HL-60 (cell line): Measurements from ENCODE around the gene ETHE1.
A peak's percentile ranks its signal among the peaks of the same experiment; 100 is the strongest.

Experiments used
- DNase-seq, 2 experiments: peaks; one replicate each; pipeline ENCODE4 v3.0.0-alpha.2; 2010 to 2020; ENCODE audit warnings: low read depth in 1 of 2, low spot score in 1 of 2
- H3K27ac ChIP-seq: fragments of 250-450 bp; sonication (Bioruptor Pico); replicated peaks from 2 replicates; pipeline ENCODE4 v1.5.1; 2020; ENCODE audit warnings: mild to moderate bottlenecking, moderate library complexity
- H3K27me3 ChIP-seq: fragments of 250-450 bp; sonication (Bioruptor Pico); 2 replicates; pipeline ENCODE4 v1.5.1; 2021; ENCODE audit warnings: mild to moderate bottlenecking, moderate library complexity; ENCODE audit not compliant: insufficient read depth, poor library complexity, severe bottlenecking
- H3K4me3 ChIP-seq: replicated peaks from 2 replicates; pipeline ENCODE4 v1.5.1; 2011; ENCODE audit warnings: mild to moderate bottlenecking, control low read depth, low read length; ENCODE audit not compliant: insufficient read depth
- GABPA ChIP-seq: IDR thresholded peaks from 2 replicates; pipeline ENCODE4 v1.6.1; 2012; ENCODE audit warnings: low read depth
- POLR2AphosphoS5 ChIP-seq: IDR thresholded peaks from 2 replicates; pipeline ENCODE4 v1.6.1; 2012; ENCODE audit warnings: low read depth
- SPI1 ChIP-seq: IDR thresholded peaks from 2 replicates; pipeline ENCODE4 v1.6.1; 2012; ENCODE audit warnings: low read depth, mild to moderate bottlenecking, borderline replicate concordance
- long read RNA-seq: library from polyadenylated mRNA; unstranded; transcript quantifications from one replicate; pipeline ENCODE4 v2.0.0, GENCODE V29; 2020
- TF ChIP-seq, protein P1 (sequence below): IDR thresholded peaks from one replicate; pipeline ENCODE4 v1.5.1; 2011; ENCODE audit warnings: low read length, control low read depth, inconsistent platforms; ENCODE audit not compliant: insufficient read depth
- TF ChIP-seq, protein P2 (sequence below): IDR thresholded peaks from 2 replicates; pipeline ENCODE4 v1.6.1; 2012; ENCODE audit warnings: low read depth; ENCODE audit not compliant: insufficient replicate concordance

ETHE1 gene, protein sequence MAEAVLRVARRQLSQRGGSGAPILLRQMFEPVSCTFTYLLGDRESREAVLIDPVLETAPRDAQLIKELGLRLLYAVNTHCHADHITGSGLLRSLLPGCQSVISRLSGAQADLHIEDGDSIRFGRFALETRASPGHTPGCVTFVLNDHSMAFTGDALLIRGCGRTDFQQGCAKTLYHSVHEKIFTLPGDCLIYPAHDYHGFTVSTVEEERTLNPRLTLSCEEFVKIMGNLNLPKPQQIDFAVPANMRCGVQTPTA
- long read RNA-seq, transcript ETHE1-201 (7 exons, 963 nt) = major isoform, 25 of 32 reads
- long read RNA-seq, partial matches to known transcripts = 0 of 32 reads
- long read RNA-seq, other reads (novel, unspliced or antisense) = 3 of 32 reads

DNA sequence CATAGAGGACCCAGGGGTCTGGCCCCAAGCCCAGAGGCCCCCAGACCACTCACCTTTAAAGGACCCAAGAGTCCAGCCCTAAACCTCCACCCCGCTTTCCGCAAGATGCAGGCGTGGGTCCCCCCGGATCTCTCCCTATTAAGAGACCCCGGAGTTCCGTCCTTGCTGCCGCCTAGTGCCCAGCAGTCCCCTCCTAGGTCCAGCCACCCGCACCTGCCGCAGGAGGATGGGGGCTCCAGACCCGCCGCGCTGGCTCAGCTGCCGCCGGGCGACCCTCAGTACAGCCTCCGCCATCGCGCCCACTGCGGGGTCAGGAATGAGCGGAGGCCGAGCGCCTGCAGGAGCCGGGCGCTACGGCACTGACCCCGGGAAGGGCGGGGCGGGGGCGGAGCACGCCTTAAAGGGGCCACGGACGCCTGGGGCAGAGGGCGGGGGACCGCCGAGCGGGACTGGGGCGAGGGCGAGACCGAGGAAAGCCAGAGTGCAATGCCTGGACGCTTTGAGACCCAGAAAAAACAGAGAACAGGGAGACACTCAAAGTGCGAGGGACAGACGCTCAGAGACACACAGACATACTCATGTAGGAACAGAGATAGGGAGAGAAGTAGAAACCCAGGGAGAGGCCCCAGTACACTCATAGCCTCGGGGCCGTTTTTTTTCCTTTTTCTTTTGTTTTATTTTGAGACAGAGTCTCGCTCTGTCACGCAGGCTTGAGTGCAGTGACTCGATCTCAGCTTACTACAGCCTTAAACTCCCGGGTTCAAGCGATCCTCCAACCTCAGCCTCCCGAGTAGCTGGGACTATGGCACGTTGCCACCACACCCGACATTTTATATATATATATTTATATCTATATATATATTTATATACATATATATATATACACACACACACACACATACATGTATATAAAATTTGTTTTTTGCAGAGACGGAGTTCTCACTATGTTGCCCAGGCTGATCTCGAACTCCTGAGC is at the start of gene ETHE1:
TSS of gene ETHE1 (minus strand) at position 318 of the 976 bp plus-strand sequence. CDS start at position 294, 24 bp downstream.
- Histone ChIP-seq H3K27ac (peak within 1 kb of the TSS; percentile 49), H3K4me3 (peak within 1 kb of the TSS; percentile 93), H3K27me3 (no peaks in the 10 kb centered on the region)
- DNase-seq = peak; percentile 41 to 75
- TF ChIP-seq POLR2AphosphoS5 = no peak; the same call in 1 of the 2 replicates
- TF ChIP-seq, protein P1, sequence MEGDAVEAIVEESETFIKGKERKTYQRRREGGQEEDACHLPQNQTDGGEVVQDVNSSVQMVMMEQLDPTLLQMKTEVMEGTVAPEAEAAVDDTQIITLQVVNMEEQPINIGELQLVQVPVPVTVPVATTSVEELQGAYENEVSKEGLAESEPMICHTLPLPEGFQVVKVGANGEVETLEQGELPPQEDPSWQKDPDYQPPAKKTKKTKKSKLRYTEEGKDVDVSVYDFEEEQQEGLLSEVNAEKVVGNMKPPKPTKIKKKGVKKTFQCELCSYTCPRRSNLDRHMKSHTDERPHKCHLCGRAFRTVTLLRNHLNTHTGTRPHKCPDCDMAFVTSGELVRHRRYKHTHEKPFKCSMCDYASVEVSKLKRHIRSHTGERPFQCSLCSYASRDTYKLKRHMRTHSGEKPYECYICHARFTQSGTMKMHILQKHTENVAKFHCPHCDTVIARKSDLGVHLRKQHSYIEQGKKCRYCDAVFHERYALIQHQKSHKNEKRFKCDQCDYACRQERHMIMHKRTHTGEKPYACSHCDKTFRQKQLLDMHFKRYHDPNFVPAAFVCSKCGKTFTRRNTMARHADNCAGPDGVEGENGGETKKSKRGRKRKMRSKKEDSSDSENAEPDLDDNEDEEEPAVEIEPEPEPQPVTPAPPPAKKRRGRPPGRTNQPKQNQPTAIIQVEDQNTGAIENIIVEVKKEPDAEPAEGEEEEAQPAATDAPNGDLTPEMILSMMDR = no peak
- TF ChIP-seq GABPA = no peak
- TF ChIP-seq, protein P2, sequence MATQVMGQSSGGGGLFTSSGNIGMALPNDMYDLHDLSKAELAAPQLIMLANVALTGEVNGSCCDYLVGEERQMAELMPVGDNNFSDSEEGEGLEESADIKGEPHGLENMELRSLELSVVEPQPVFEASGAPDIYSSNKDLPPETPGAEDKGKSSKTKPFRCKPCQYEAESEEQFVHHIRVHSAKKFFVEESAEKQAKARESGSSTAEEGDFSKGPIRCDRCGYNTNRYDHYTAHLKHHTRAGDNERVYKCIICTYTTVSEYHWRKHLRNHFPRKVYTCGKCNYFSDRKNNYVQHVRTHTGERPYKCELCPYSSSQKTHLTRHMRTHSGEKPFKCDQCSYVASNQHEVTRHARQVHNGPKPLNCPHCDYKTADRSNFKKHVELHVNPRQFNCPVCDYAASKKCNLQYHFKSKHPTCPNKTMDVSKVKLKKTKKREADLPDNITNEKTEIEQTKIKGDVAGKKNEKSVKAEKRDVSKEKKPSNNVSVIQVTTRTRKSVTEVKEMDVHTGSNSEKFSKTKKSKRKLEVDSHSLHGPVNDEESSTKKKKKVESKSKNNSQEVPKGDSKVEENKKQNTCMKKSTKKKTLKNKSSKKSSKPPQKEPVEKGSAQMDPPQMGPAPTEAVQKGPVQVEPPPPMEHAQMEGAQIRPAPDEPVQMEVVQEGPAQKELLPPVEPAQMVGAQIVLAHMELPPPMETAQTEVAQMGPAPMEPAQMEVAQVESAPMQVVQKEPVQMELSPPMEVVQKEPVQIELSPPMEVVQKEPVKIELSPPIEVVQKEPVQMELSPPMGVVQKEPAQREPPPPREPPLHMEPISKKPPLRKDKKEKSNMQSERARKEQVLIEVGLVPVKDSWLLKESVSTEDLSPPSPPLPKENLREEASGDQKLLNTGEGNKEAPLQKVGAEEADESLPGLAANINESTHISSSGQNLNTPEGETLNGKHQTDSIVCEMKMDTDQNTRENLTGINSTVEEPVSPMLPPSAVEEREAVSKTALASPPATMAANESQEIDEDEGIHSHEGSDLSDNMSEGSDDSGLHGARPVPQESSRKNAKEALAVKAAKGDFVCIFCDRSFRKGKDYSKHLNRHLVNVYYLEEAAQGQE = no peak
- no peak for TF ChIP-seq SPI1

DNA sequence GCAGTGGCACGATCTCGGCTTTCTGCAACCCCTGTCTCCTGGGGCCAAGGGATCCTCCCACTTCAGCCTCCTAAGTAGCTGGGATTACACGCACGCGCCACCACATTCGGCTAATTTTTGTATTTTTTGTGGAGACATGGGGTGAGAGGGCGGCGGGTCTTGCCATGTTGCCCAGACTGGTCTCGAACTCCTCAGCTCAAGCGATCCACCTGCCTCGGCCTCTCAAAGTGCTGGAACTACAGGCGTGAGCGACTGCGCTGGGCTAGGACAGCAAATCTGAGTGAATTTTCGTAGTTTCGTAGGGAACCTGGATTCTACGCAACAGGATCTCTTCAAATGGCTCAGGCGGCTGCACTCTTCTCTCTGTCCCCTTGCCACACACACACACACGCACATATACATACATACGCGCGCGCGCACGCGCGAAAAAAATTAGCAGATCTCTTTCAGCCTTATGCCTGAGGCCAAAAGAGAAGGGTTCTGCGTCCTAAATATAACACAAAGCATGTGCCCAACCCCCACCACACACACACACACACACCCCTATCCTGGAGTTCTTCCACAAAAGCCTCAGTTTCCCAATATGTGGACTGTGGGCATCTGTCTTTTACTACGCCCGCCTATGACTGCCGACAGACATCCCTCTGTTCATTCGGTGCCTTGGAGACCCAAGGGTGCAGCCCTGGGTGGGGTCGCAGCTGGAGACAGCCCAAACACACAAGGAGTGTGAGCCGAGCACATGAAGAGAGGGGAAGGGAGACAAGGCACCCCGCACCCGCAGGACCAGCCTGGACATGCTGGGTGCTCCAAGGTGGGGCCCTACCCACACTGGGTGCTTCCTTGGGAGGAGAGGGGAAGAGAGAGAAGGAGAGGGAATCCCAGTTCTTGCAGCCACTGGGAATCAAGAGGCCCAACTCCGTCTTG is 49.2 kb upstream of the ETHE1 start:
- no peak for TF ChIP-seq SPI1
- TF ChIP-seq GABPA = no peak
- TF ChIP-seq, protein P1 = no peak
- TF ChIP-seq, protein P2 = no peak
- no peak for TF ChIP-seq POLR2AphosphoS5
- DNase-seq = no peak
- H3K27ac ChIP-seq = peak overlapping the region; percentile 79
- peak overlapping the region; percentile 5 for H3K4me3 ChIP-seq
- H3K27me3 ChIP-seq = no peaks in the 10 kb centered on the region
